NCI-H2107 treated with DMSO at 0.1 percent for 48 hours (cell line): ENCODE data around the gene FCN1.

Source experiments
- DNase-seq: peaks from one replicate; lab custom pipeline; 2025; ENCODE audit not compliant: unreplicated experiment; lab: John Stamatoyannopoulos, UW

Gene FCN1

DNA sequence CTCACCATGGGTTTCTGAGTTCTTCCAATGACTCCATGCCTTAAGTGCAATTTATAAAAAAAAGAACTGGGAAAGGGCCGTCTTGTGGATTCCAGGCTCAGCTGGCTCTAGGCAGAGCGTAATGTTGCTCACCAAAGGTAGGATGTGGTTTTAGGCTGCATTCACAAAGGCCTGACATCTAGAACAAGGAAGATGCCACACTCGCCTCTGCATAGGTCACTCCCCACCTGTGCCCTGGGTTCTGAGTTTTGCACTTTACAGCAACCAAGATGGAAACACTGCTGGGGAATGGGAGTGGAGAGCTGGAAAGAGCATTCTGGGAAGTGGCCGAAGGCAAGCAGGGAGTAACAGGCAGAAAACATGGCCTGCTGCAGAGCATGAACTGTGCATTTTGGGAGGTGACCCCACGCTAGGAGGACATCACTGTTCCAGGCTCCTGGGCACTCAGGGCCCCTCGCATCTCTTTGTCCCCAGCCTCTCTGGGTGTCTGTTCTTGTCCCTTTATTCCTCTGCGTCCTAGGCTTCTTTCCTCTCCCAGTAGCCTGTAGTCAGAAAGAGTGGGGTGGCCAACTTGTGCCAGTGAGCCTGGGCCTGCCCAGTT is 24.8 kb downstream of the FCN1 start:
- DNase-seq: no peak

GRCh38 chr9:134892221-134892620 is 25.5 kb downstream of the FCN1 start:
- no peak for DNase-seq

DNA sequence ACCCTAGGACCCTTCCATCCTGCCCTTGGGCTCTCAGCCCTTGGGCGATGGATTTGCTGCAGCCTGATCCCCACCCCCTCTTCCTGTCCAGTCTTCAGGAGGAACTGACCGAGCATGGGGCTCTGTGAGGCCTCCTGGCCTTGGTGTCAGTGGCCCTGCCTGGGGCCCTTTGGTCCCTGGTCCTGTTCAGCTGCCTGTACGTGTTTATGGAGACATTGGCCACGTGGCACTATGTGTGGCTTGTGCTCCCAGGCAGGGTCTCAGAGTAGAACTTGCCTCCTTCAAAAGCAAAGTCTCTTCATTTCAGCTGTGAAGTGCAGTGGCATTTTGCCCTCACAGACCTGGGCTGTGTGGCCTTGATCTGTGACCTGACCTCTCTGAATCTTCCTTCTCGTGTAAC is 26.0 kb downstream of the FCN1 start:
- DNase-seq: no peak

DNA sequence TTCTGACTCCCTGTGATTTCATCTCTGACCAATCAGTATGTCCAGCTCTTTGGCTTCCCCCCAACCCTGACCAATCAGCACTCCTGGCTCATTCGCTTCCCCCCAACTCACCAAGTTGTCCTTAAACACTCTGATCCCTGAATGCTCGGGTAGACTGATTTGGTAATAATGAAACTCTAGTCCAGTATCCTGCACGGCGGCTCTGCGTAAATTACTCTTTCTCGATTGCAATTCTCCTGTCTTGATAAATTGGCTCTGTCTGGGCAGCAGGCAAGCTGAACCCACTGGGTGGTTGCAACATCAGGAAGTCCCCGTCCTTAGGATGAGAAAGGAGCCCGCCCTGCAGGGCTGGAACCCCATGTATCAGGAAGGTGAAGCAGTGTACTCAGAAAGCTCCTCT is 26.7 kb downstream of the FCN1 start:
- no peak for DNase-seq

- no peak for DNase-seq
These were observed 27.6 kb downstream of the FCN1 start for GRCh38 chr9:134890155-134890495.

DNA sequence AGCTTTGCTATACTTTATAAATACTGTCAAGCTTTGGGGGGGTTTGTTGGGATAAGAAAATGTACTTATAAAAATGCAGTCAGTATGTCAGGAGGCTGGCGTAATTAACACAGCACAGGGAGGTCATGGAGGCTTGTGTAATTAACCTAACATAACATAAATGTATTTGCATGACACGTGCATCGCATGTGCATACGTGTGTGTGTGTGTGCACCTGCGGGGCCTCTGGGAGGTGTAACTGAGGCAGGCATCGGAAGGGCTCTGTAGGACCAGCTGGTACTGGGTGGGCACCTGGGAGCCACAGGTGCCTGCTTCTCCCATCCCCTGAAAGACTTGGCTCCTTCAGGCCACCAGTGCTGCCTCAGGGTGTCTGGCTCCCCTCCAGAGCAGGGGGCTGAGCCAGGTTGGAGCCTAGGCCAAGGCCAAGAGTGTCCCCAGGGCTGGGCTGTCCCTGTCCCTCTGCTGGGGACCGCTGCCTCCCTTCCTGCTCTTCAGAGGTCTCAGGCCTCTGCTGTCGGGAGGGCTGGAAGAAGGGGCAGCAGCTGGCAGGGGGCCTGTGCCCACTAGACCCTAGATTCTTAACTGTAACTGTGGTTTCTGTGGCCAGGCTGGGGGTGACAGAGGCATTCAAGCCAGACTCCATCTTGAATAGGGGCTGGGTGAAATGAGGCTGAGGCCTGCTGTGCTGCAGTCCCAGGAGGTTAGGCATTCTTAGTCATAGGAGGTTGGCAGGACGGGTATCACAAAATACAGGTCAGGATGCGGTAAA is 28.1 kb downstream of the FCN1 start:
- no peak for DNase-seq

GRCh38 chr9:134888603-134889190 is 29.0 kb downstream of the FCN1 start:
- DNase-seq: no peak

GRCh38 chr9:134887686-134888602 is 29.8 kb downstream of the FCN1 start:
- no peak for DNase-seq

DNA sequence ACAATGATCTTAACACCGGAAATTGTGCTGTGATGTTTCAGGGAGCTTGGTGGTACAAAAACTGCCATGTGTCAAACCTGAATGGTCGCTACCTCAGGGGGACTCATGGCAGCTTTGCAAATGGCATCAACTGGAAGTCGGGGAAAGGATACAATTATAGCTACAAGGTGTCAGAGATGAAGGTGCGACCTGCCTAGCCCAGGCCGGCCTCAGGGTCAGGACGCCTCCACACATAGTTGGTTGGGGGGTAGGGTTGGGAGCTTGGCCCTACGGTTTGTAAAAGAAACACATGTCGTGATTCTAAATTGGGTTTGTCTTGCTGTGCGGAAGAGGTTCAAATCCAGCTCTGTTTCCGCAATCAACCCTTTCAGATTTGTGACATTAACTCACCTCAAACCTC is 30.5 kb downstream of the FCN1 start:
- DNase-seq: no peak

- DNase-seq: no peak
These were observed 31.2 kb downstream of the FCN1 start for GRCh38 chr9:134886413-134886913.

GRCh38 chr9:134885679-134886412 is 31.9 kb downstream of the FCN1 start:
- no peak for DNase-seq

DNA sequence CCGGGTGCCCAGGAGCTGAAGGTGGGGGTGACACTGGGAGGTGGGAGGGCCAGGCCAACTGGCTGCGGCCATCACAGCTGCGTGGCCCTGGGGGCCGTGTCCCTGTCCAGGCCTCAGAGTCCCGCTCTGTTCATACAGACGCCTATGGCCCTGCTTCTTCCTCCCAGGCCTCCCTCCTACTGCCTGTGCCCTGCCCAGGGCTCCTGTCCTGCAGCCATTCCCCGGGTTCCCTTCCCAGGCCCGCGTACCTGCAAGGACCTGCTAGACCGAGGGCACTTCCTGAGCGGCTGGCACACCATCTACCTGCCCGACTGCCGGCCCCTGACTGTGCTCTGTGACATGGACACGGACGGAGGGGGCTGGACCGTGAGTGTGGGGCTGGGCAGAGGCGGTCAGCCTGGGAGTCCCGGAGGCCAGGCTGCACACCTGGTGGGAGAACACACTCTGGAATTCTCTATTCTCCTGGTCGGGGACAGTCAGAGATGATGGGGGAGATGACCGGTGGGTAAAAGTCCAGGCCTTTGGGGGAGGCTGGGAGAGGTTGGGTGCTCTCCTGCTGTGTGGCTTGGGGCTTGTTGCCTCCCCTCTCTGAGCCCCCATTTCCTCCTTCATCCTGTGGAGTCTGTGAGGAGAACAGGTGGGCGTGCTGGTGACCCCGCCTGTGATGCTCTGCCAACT is 32.6 kb downstream of the FCN1 start:
- no peak for DNase-seq

DNA sequence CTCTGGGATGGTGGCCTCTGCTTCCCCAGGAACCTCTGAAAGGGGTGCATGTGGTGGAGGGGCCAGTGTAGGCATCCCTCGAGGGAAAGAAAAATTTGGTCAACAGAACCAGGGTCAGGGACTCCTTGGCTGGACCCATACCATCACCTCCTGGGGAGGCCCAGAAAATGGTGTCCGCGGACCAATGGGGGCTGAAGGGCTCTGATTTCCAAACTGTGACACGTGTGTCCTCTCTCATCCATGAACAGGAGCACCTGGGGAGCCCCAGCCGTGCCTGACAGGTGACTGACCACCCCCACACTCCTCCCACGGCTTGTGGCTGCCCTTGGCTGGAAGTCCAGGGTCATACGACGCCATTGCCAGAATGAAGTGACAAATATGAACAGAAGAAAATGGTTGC is 33.2 kb downstream of the FCN1 start:
- DNase-seq: no peak

DNA sequence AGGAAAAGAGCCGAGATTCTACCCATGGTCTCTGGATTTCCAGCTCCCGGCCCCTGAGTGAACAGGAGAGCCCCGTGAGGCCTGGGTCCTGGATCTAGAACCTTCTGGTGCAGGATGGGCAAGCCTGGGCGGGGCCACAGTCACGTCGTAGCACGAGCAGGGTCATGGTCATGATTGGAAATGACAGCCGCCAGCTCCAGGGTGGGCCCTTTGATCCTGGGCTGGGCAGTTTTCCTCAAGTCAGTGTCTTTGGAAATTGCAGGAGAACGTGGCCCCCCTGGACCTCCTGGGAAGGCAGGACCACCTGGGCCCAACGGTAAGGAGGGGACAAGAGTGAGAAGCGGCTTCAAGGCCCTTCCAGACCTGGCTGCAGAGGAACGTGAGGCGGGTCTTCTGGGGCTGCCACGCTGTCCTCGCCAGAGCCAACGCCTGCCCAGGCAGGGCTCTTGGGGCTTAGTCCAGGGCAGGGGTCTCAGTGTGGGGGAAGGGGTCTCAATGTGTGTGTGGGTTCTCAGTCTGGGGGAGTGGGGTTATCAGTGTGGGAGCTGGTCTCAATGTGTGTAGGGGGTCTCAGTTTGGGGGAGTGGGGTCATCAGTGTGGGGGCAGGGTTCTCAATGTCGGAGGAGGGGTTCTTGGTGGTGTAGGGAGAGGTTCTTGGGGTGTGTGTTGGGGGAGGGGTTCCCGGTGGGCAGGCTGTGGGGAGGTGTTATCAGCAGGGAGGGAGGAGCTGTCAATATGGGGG is 34.5 kb downstream of the FCN1 start:
- no peak for DNase-seq

DNA sequence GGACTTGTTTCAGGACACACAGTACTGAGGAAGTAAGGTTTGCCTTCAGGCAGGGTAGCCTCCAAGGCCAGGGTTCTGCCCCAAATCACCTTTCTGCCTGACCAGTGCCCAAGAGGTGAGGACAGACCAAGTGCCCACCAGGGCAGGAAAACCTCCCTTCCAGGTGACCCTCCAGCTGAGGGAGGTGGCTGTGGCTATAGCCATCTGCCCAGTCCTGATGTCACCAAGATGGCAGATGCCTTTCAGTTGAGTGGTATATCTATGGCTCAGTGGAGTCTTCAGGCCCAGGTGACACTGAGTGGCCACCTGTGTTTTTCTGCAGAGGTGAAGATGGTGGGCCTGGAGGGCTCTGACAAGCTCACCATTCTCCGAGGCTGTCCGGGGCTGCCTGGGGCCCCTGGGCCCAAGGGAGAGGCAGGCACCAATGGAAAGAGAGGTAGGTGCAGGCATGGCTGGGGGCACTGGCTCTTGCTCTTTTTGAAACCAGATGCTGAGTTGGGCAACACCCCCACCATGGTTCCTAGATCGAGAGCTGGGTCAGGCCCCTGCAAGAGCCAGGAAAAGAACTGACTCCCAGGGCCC is 35.4 kb downstream of the FCN1 start:
- no peak for DNase-seq

GRCh38 chr9:134881313-134881670 is 36.4 kb downstream of the FCN1 start:
- DNase-seq: no peak

- DNase-seq: no peak
These were observed 37.0 kb downstream of the FCN1 start, which contains the start of gene FCN2 for GRCh38 chr9:134880484-134881312. FCN2 (plus strand) TSS chr9:134880810; CDS start chr9:134880822, 12 bp downstream.
